Kidney (tissue), 14 donors: Measurements from ENCODE around the gene NEDD8. TPM values are rescaled to one million over a fixed set of nuclear protein-coding genes. Genes with fewer than 3 reads are reported as not detected.

Experiments
- DNase-seq, 5 donors: peaks; one replicate each; pipeline ENCODE4 v3.0.0-alpha.2; 2013 to 2020
- FAIRE-seq: peaks from 2 replicates; lab custom pipeline; 2012; peaks lifted over from hg19 to GRCh38; lab: Jason Lieb, UNC
- H3K27ac ChIP-seq, 2 donors: one replicate each; pipeline ENCODE4 v1.7.0; 2013; ENCODE audit warnings: low read depth in 2 of 2, low read length in 2 of 2, inconsistent platforms in 1 of 2
- H3K27me3 ChIP-seq: one replicate; pipeline ENCODE4 v1.7.1; 2013; ENCODE audit warnings: low read length, inconsistent platforms; ENCODE audit not compliant: control insufficient read depth, insufficient read depth
- H3K36me3 ChIP-seq, 3 donors: one replicate each; pipeline versions ENCODE4 v1.7.0 to v1.7.1; 2013; ENCODE audit warnings: low read length in 3 of 3, control low read depth in 1 of 3, inconsistent platforms in 1 of 3; ENCODE audit not compliant: insufficient read depth in 3 of 3, control insufficient read depth in 2 of 3
- H3K4me1 ChIP-seq, 3 donors: one replicate each; pipeline versions ENCODE4 v1.7.0 to v1.7.1; 2013; ENCODE audit warnings: low read length in 3 of 3, inconsistent platforms in 1 of 3, low read depth in 1 of 3; ENCODE audit not compliant: control insufficient read depth in 2 of 3, insufficient read depth in 2 of 3
- H3K4me3 ChIP-seq, 3 donors: one replicate each; pipeline versions ENCODE4 v1.7.0 to v1.8.1; 2013; ENCODE audit warnings: low read length in 3 of 3, control low read depth in 1 of 3, inconsistent platforms in 1 of 3
- H3K9ac ChIP-seq, 3 donors: one replicate each; pipeline versions ENCODE4 v1.7.0 to v1.7.1; 2013; ENCODE audit warnings: low read length in 3 of 3, control low read depth in 1 of 3, inconsistent platforms in 1 of 3
- H3K9me3 ChIP-seq, 3 donors: one replicate each; pipeline versions ENCODE4 v1.7.0 to v1.7.1; 2013; ENCODE audit warnings: low read length in 3 of 3, control low read depth in 1 of 3, inconsistent platforms in 1 of 3; ENCODE audit not compliant: control insufficient read depth in 2 of 3, insufficient read depth in 1 of 3
- intact Hi-C: fragments of 100-400 bp; cut with DNase I; formaldehyde crosslinking; loops from one replicate; pipeline ENCODE4 v1.11.1; 2022
- polyA plus RNA-seq: library from polyadenylated mRNA; stranded (reverse); fragments of 350-450 nt; fragmentation: Illumina TruSeq; extraction: RNeasy Lipid Tissue Mini Kit (QIAGEN cat#74804); gene quantifications from one replicate; pipeline ENCODE4 v1.2.3, GENCODE V29; 2014; ENCODE audit warnings: low read depth, low replicate concordance; ENCODE audit not compliant: insufficient read depth
- total RNA-seq: library from RNA; stranded (reverse); fragmentation: NEBNext Ultra II Directional; extraction: Animal tissue kit (Norgen Biotek cat#: 25700); gene quantifications from one replicate; pipeline ENCODE4 v1.2.1, GENCODE V29; 2021
- TF ChIP-seq, protein P1 (sequence below): IDR thresholded peaks from 3 replicates; pipeline ENCODE4 v1.5.1; 2012; ENCODE audit warnings: mild to moderate bottlenecking, moderate library complexity, borderline replicate concordance; ENCODE audit not compliant: insufficient read depth; ENCODE audit errors: extremely low read depth
- donor health status: control.
- donor health status: control.
- donor health status: control.
- donor health status: control.
- donor health status: control.
- donor health status: DM: yes; HTN: yes; CAD: no.
- donor health status: Normal renal cell carcinoma (clear cell type).

Gene NEDD8
- total and polyA plus RNA-seq, 2 donors from 2014 or later = 145 to 439 TPM

DNA sequence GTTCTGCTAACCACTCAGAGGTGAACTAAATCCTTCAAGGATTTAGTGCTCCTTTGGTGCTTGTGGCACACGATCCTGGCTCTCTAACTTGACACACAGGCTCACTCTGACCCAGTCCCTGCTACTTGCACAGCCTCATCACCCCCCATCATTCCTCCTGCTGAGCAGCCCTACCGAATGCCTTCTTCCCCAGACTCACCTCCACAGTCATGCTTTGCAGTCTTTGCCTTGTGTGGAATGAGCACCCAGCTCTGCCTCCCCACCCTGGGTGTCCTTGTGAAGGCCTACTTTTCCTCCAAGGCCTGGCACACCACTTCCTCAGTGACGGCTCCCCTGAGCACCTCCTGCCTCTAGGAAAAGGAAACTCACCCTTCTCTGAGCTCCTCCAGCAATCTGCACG lies 18.2 kb upstream of the NEDD8 start:
- no peak for DNase-seq
- H3K36me3 ChIP-seq = peaks cover 0 to 7% (median 2%) of the 10 kb centered on the region in 3 donors
- no peaks in the 10 kb centered on the region for H3K9me3 ChIP-seq
- no peak overlapping the region for H3K9ac ChIP-seq
- no peak overlapping the region for H3K27ac ChIP-seq
- no peak overlapping the region for H3K4me3 ChIP-seq
- FAIRE-seq = no peak
- no peaks in the 10 kb centered on the region for H3K27me3 ChIP-seq
- H3K4me1 ChIP-seq = no peaks in the 10 kb centered on the region
- TF ChIP-seq, protein P1, sequence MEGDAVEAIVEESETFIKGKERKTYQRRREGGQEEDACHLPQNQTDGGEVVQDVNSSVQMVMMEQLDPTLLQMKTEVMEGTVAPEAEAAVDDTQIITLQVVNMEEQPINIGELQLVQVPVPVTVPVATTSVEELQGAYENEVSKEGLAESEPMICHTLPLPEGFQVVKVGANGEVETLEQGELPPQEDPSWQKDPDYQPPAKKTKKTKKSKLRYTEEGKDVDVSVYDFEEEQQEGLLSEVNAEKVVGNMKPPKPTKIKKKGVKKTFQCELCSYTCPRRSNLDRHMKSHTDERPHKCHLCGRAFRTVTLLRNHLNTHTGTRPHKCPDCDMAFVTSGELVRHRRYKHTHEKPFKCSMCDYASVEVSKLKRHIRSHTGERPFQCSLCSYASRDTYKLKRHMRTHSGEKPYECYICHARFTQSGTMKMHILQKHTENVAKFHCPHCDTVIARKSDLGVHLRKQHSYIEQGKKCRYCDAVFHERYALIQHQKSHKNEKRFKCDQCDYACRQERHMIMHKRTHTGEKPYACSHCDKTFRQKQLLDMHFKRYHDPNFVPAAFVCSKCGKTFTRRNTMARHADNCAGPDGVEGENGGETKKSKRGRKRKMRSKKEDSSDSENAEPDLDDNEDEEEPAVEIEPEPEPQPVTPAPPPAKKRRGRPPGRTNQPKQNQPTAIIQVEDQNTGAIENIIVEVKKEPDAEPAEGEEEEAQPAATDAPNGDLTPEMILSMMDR = no peak
- intact Hi-C loops = loop anchor here (10.0 kb wide), 1 partner anchor 54 kb away; the partner anchor contains the start of gene CIDEB

DNA sequence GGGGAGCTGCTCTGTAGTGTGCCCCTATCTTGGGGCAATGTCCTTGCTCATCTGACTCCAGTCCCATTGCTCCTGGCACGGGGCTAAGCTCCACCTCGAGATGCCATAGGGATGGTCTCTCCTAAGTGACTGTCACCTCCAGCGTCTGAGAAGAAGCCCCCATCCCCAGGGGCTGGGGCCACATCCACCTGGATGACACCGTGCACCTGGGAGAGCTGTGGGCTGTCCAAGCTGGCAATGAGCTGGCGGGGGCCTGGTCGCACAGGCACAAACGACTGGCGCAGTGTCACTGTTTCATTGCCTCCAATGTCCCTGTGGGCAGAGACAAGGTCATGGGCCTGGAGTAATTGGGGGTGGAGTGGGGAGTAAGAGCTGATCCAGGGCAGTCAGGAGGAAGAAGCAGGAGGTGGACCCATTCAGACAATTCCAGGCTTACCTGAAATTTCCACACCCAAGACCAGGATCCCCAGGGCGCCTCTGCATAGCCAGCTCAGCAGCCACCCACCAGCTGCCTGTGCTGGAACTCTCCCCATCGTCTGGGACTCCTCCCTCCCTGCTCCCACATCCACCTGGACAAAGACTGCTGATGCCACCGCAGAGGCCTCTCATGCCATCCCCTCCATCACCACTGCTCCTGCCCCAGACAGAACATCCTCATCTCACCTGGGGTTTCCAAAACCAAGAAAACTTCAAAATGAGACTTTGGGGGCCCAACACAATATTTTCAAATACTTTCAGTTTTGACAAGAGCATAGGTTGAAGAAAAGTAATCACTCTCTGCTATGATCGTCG lies 17.3 kb upstream of the NEDD8 start:
- H3K27me3 ChIP-seq = no peaks in the 10 kb centered on the region
- TF ChIP-seq, protein P1 = no peak
- H3K9ac ChIP-seq = no peak overlapping the region
- intact Hi-C loops = loop anchor here (10.0 kb wide), 1 partner anchor 55 kb away; the partner anchor contains the start of gene CIDEB
- H3K27ac ChIP-seq = no peak overlapping the region
- no peaks in the 10 kb centered on the region for H3K36me3 ChIP-seq
- no peaks in the 10 kb centered on the region for H3K9me3 ChIP-seq
- H3K4me3 ChIP-seq = no peak overlapping the region
- FAIRE-seq (no peak), DNase-seq (no peak)
- H3K4me1 ChIP-seq = no peaks in the 10 kb centered on the region

DNA sequence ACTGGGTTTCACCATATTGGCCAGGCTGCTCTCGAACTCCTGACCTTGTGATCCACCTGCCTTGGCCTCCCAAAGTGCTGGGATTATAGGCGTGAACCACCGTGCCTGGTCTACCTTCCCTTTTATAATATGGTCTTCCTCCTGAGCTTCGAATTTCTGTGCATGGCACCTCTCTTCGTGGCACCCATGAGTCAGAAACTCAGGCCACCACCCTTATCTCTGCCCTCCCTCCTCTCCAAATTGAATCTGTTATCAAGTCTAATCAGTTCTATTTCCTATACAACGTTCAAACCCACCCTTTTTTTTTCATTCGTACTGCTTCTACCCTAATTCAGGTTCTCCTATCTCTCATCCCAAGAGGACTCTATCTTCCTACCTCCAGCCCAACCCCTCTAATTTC lies 15.3 kb upstream of the NEDD8 start:
- TF ChIP-seq, protein P1 = no peak
- Histone ChIP-seq H3K9ac (no peak overlapping the region), H3K9me3 (no peaks in the 10 kb centered on the region), H3K4me1 (peaks cover 0 to 6% (median 4%) of the 10 kb centered on the region in 3 donors), H3K36me3 (no peaks in the 10 kb centered on the region), H3K27ac (no peak overlapping the region), H3K27me3 (no peaks in the 10 kb centered on the region), H3K4me3 (no peak overlapping the region)
- FAIRE-seq = no peak
- no peak for DNase-seq
- intact Hi-C loops = no loop called here
